ENCODE results near the gene RTP3. TPM values are rescaled to one million over a fixed set of nuclear protein-coding genes. Genes with fewer than 3 reads are reported as not detected.

RTP3 gene
- total and polyA plus RNA-seq, 10 donors = not detected

DNA sequence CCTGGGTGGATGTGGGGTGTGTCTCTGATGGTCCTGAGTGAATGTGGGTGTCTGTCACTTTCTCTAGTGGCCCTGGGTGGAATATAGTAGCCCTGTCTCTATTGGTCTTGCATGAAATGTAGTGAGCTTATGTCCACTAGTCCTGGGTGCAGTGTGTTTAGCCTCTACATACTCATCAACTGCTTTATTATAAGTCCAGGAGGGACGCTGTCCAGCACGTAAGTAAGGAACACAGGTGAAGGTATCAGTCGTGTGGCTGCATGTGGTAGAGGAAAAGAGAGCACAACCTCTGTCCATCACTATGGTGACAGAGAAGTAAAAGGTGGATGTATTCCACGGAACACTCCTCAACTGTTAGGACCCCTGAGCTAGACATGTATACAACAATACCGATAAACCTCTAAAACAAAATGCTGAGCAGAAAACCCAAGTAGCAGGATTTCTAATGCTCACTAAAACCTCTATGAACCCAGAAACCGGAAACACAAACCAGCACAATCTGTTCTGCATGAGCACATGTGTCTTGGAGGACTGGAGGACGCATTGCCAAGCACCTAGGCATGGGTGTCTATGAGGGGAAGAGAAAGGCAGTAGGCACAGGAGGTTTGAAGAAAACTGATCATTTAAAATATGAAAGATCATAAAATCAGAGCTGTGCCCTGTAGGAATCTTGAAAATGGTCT is 44.1 kb upstream of the RTP3 start:
- intact Hi-C loops (cut with DNase I; ENCODE audit: low total_unique reads) = no loop called here
- no peak for DNase-seq
- peaks cover 0 to 4% (median 1%) of the 10 kb centered on the region in 6 donors for H3K4me1 ChIP-seq
- no peak overlapping the region for H3K27ac ChIP-seq
- 69 to 83% (median 70%) methylated on average over 6 to 7 of the region's 7 CpGs for WGBS, 5 donors
- TF ChIP-seq POLR2A (IDR thresholded peaks at IDR 0.05) (no peak), POLR2AphosphoS5 (IDR thresholded peaks at IDR 0.05) (no peak)
- TF ChIP-seq, protein P1, sequence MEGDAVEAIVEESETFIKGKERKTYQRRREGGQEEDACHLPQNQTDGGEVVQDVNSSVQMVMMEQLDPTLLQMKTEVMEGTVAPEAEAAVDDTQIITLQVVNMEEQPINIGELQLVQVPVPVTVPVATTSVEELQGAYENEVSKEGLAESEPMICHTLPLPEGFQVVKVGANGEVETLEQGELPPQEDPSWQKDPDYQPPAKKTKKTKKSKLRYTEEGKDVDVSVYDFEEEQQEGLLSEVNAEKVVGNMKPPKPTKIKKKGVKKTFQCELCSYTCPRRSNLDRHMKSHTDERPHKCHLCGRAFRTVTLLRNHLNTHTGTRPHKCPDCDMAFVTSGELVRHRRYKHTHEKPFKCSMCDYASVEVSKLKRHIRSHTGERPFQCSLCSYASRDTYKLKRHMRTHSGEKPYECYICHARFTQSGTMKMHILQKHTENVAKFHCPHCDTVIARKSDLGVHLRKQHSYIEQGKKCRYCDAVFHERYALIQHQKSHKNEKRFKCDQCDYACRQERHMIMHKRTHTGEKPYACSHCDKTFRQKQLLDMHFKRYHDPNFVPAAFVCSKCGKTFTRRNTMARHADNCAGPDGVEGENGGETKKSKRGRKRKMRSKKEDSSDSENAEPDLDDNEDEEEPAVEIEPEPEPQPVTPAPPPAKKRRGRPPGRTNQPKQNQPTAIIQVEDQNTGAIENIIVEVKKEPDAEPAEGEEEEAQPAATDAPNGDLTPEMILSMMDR (IDR thresholded peaks at IDR 0.05 in 8 of 11, conservative IDR thresholded peaks at IDR 0.05 in 3 of 11) = no peak
- H3K9me3 ChIP-seq = no peaks in the 10 kb centered on the region
- peaks cover 0 to 5% (median 0%) of the 10 kb centered on the region in 7 donors for H3K27me3 ChIP-seq (replicated peaks in 1 of 7)
- H3K36me3 ChIP-seq = peaks cover 0 to 99% (median 4%) of the 10 kb centered on the region in 6 donors
- H3K4me3 ChIP-seq = no peak overlapping the region

DNA sequence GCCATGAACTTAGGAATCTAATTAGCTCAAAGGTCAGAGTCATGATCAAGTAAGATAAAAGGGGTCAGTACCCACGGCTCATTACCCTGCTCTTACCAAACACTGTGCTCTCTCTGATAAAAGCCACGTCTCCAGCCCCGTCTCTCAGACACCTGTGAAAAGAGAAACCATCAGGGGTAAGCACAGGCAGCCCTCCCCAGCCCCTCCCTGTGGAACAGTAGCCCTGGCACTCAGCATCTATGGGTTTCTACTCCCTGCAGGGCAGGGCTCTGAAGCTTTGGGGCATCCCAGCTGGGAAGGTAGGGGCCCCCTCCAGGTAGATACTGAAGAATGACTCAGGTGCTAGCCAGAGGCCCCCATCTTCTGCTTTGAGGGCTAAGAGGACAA is 43.6 kb upstream of the RTP3 start:
- no peaks in the 10 kb centered on the region for H3K9me3 ChIP-seq
- H3K36me3 ChIP-seq = peaks cover 0 to 99% (median 0%) of the 10 kb centered on the region in 6 donors
- H3K4me3 ChIP-seq = no peak overlapping the region
- no peak for DNase-seq
- H3K27me3 ChIP-seq (replicated peaks in 1 of 7) = peaks cover 0 to 5% (median 0%) of the 10 kb centered on the region in 7 donors
- H3K27ac ChIP-seq = no peak overlapping the region
- TF ChIP-seq, protein P1 (IDR thresholded peaks at IDR 0.05 in 8 of 11, conservative IDR thresholded peaks at IDR 0.05 in 3 of 11) = no peak
- no peak for TF ChIP-seq POLR2A (IDR thresholded peaks at IDR 0.05)
- TF ChIP-seq POLR2AphosphoS5 (IDR thresholded peaks at IDR 0.05) = no peak
- intact Hi-C loops (cut with DNase I; ENCODE audit: low total_unique reads) = no loop called here
- peaks cover 0 to 3% (median under 1%) of the 10 kb centered on the region in 6 donors for H3K4me1 ChIP-seq
- WGBS, 5 donors = 55 to 69% (median 63%) methylated on average over 3 of the region's 3 CpGs

DNA sequence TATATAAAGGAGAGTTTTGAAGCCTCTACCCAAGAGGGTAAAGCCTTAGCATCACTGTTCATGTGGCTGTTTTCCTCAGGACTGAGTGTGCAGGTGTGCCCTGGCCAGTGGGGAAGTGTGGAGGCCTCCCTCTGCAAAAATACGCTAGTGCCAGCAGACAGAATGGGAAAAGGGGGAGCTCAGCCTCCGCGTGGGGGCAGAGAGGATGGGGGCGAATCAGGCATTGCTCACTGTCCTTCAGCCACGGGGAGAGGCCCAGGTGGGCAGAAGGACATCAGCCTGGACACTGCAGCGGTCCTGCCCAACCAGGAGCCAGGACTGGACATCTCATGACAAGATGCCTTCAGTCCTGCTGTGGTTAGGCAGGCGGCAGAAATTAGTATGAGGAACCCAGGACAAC is 43.2 kb upstream of the RTP3 start:
- Histone ChIP-seq H3K4me3 (no peak overlapping the region), H3K36me3 (peaks cover 0 to 99% (median 0%) of the 10 kb centered on the region in 6 donors), H3K4me1 (peaks cover 0 to 5% (median 1%) of the 10 kb centered on the region in 6 donors), H3K27me3 (replicated peaks in 1 of 7) (peaks cover 0 to 5% (median 0%) of the 10 kb centered on the region in 7 donors), H3K27ac (peak overlapping the region in 1 of 8 donors; percentile 6), H3K9me3 (no peaks in the 10 kb centered on the region)
- TF ChIP-seq POLR2AphosphoS5 (IDR thresholded peaks at IDR 0.05) = no peak
- TF ChIP-seq POLR2A (IDR thresholded peaks at IDR 0.05) = no peak
- TF ChIP-seq, protein P1 (IDR thresholded peaks at IDR 0.05 in 8 of 11, conservative IDR thresholded peaks at IDR 0.05 in 3 of 11) = no peak
- DNase-seq = no peak
- intact Hi-C loops (cut with DNase I; ENCODE audit: low total_unique reads) = no loop called here
- WGBS, 5 donors = 79 to 92% (median 82%) methylated on average over 7 of the region's 7 CpGs

DNA sequence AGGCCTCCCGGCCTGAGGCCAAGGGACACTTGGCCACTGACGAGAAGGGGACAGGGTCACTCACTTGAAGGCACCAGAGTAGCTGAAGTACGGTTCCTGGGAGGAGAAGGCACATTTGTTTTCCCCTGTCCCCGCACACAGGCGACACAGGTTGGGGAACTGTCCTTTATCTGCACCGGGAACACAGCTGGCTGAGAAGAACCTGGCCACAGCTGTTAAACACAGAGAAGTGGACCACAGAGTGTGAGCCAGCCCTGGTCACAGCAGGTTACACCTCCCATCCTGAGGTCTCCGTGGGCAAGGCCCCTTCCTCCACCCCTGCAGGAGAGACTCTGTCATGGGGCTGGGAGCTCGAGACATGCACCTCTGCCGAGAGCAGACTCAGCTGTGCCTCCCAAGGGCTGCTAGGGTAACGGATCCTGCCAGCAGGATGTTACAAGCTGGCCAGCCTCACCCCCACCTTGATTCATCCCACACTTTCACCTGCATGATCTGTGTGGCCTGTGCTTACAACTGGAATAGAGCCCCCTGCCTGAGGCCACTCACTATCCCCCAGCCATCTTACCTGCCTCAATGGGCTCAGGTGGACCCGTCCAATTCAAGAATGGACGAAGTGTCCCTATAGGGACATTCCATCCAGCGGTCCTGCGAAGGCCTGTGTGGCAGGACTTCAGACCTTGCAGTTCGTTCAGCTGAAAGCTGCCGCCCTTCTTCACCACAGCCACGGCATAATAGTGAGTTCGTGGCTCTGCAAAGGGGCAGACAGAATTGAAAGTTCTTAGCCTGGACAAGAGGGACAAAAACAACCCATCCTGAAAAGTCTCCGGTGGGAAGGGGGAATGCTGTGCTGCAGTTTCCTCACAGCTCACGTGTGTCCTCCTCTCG is 42.3 kb upstream of the RTP3 start:
- Histone ChIP-seq H3K4me1 (peaks cover 0 to 13% (median 3%) of the 10 kb centered on the region in 6 donors), H3K36me3 (peaks cover 0 to 91% (median 0%) of the 10 kb centered on the region in 6 donors), H3K4me3 (no peak overlapping the region), H3K9me3 (no peaks in the 10 kb centered on the region), H3K27ac (peak overlapping the region in 1 of 8 donors; percentile 6), H3K27me3 (replicated peaks in 1 of 7) (peaks cover 0 to 4% (median 0%) of the 10 kb centered on the region in 7 donors)
- DNase-seq = no peak
- TF ChIP-seq POLR2AphosphoS5 (IDR thresholded peaks at IDR 0.05) = no peak
- no peak for TF ChIP-seq POLR2A (IDR thresholded peaks at IDR 0.05)
- TF ChIP-seq, protein P1 (IDR thresholded peaks at IDR 0.05 in 8 of 11, conservative IDR thresholded peaks at IDR 0.05 in 3 of 11) = no peak
- WGBS, 5 donors = 81 to 94% (median 87%) methylated on average over 15 to 21 of the region's 21 CpGs
- intact Hi-C loops (cut with DNase I; ENCODE audit: low total_unique reads) = no loop called here

All from spleen (tissue), 11 donors.